Central memory CD8-positive, alpha-beta T cell (primary cell): Measurements from ENCODE around the gene TFAP2C.

Experiments
- ATAC-seq: fragments of 150-1000 bp; cut with Tn5 transposase; replicated peaks from 2 replicates; pipeline ENCODE4 v1.10.0; 2022; ENCODE audit warnings: mild to moderate bottlenecking, moderate FRiP score, moderate number of reproducible peaks; ENCODE audit not compliant: poor library complexity, severe bottlenecking; ENCODE audit errors: extremely low read depth
- DNase-seq, 2 donors: peaks; one replicate each; pipeline ENCODE4 v3.0.0; 2021; ENCODE audit warnings: low spot score in 2 of 2
- H3K27ac Mint-ChIP-seq: one replicate; pipeline ENCODE4 v1.8.0; 2022; ENCODE audit warnings: low read depth, mild to moderate bottlenecking, moderate library complexity, mixed read lengths
- H3K27me3 Mint-ChIP-seq: one replicate; pipeline ENCODE4 v1.8.0; 2022; ENCODE audit warnings: mixed read lengths
- H3K36me3 Mint-ChIP-seq: one replicate; pipeline ENCODE4 v1.8.0; 2022; ENCODE audit warnings: mild to moderate bottlenecking, moderate library complexity, mixed read lengths; ENCODE audit not compliant: insufficient read depth
- H3K4me1 Mint-ChIP-seq: one replicate; pipeline ENCODE4 v1.8.0; 2022; ENCODE audit warnings: mixed read lengths
- H3K4me3 Mint-ChIP-seq: one replicate; pipeline ENCODE4 v1.8.0; 2022; ENCODE audit warnings: mild to moderate bottlenecking, moderate library complexity, mixed read lengths
- H3K9me3 Mint-ChIP-seq: one replicate; pipeline ENCODE4 v1.8.0; 2022; ENCODE audit warnings: mixed read lengths

Gene TFAP2C

DNA sequence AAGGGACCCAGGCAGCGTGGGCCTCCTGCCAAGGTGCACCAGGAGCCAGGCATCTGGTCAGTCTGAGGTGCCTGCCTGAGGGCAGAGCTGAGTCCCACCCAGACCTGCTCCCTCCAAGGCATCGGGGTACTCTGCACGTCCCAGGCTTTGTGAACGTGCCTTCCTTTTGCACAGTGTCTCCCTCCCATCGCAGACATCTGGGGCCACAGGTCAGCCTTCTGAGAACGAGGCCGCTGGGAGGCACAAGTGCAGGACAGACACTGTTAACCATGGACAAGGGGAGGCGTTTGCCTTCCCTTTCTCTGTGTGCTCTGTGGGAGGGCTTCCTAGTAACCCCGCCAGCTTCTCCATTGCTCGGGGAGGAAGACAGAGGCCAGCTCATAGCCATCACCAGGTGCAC lies 47.6 kb downstream of the TFAP2C start:
- no peak for ATAC-seq
- no peaks in the 10 kb centered on the region for H3K9me3 Mint-ChIP-seq
- no peaks in the 10 kb centered on the region for H3K36me3 Mint-ChIP-seq

GRCh38 chr20:56683077-56683865 lies 54.2 kb downstream of the TFAP2C start:
- no peak for ATAC-seq
- Mint-ChIP-seq H3K27me3 (peaks cover 24% of the 10 kb centered on the region), H3K4me1 (no peaks in the 10 kb centered on the region), H3K9me3 (no peaks in the 10 kb centered on the region), H3K4me3 (no peak overlapping the region), H3K36me3 (no peaks in the 10 kb centered on the region), H3K27ac (no peak overlapping the region)
- no peak for DNase-seq

More for the DNA sequence above, 47.6 kb downstream of the TFAP2C start:
- Mint-ChIP-seq H3K4me3 (no peak overlapping the region), H3K27me3 (peaks cover 13% of the 10 kb centered on the region), H3K4me1 (no peaks in the 10 kb centered on the region), H3K27ac (no peak overlapping the region)
- DNase-seq, result no peak

GRCh38 chr20:56685879-56686278 lies 56.8 kb downstream of the TFAP2C start:
- Mint-ChIP-seq H3K27me3 (peaks cover 35% of the 10 kb centered on the region), H3K27ac (no peak overlapping the region), H3K4me3 (no peak overlapping the region), H3K4me1 (no peaks in the 10 kb centered on the region), H3K36me3 (no peaks in the 10 kb centered on the region), H3K9me3 (no peaks in the 10 kb centered on the region)
- DNase-seq, result no peak
- no peak for ATAC-seq

DNA sequence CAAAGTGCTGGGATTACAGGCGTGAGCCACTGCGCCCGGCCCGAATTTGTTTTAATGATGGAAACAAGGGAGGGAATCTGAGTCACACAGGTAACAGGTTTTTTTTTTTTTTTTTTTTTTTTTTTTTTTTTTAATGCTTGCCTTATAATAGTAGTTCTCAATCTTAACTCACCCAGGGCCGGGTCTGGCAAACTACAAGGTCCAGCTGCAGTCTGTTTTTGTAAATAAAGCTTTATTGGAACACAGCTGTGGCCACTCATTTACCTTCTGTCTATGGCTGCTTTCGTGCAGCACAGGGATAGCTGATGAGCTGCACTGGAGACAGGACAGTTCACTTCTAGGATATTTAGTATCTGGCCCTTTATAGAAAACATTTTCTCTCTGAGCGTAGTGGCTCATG lies 58.0 kb downstream of the TFAP2C start:
- Mint-ChIP-seq H3K4me1 (no peaks in the 10 kb centered on the region), H3K27ac (no peak overlapping the region), H3K9me3 (no peaks in the 10 kb centered on the region), H3K36me3 (no peaks in the 10 kb centered on the region), H3K27me3 (peaks cover 43% of the 10 kb centered on the region), H3K4me3 (no peak overlapping the region)
- DNase-seq (no peak), ATAC-seq (no peak)

- Mint-ChIP-seq H3K4me1 (no peaks in the 10 kb centered on the region), H3K27ac (no peak overlapping the region), H3K9me3 (no peaks in the 10 kb centered on the region), H3K27me3 (peaks cover 32% of the 10 kb centered on the region), H3K36me3 (no peaks in the 10 kb centered on the region), H3K4me3 (no peak overlapping the region)
- ATAC-seq (no peak), DNase-seq (no peak)
Observed at GRCh38 chr20:56688106-56688505, 59.0 kb downstream of the TFAP2C start.
